ENCODE results near the gene PEX3. TPM values are rescaled to one million over a fixed set of nuclear protein-coding genes. Genes with fewer than 3 reads are reported as not detected.

Gene PEX3
- total and polyA plus RNA-seq, 2 of the 4 experiments (the other 2 are of a cell fraction): 13.3 to 13.7 TPM

GRCh38 chr6:143490244-143490643, 39.6 kb downstream of the PEX3 start:
- BruUV-seq (replicated peaks): no TSS peak

More at GRCh38 chr6:143490244-143490643, 39.6 kb downstream of the PEX3 start:
- Histone ChIP-seq H2AFZ (replicated peaks; ENCODE audit: low read length, poor library complexity) (no peak overlapping the region), H3K27ac (ENCODE audit: insufficient read depth, low read length) (no peak overlapping the region), H2BK20ac (ENCODE audit: low read depth, low read length) (no peak overlapping the region), H2AK9ac (replicated peaks; ENCODE audit: low read depth, low read length, poor library complexity) (no peak overlapping the region), H3K23ac (ENCODE audit: low read depth, low read length) (no peak overlapping the region), H3K4me2 (ENCODE audit: low read depth, low read length) (no peak overlapping the region), H4K91ac (ENCODE audit: insufficient read depth, low read depth, low read length) (no peak overlapping the region), H3K18ac (ENCODE audit: low read depth, low read length) (no peak overlapping the region), H4K5ac (ENCODE audit: low read depth, low read length) (no peak overlapping the region), H3K4me1 (ENCODE audit: control insufficient read depth, insufficient read depth, low read length) (no peaks in the 10 kb centered on the region), H2BK120ac (ENCODE audit: low read depth, low read length) (no peak overlapping the region), H4K20me1 (ENCODE audit: insufficient read depth, low read length) (no peaks in the 10 kb centered on the region), H3K14ac (replicated peaks; ENCODE audit: low read depth, low read length) (no peak overlapping the region), H2BK5ac (ENCODE audit: low read depth, low read length, poor library complexity, severe bottlenecking) (no peak overlapping the region), H3K56ac (ENCODE audit: extremely low read depth, insufficient read depth, low read length) (no peak overlapping the region), H3K4me3 (ENCODE audit: insufficient read depth, low read depth, low read length) (no peak overlapping the region), H2AK5ac (ENCODE audit: low read depth, low read length) (no peak overlapping the region), H3K9me1 (ENCODE audit: insufficient read depth, low read length) (no peaks in the 10 kb centered on the region; the same call in 1 of the 2 replicates), H3K4ac (ENCODE audit: low read depth, low read length) (no peak overlapping the region), H2BK15ac (ENCODE audit: low read depth, low read length) (no peak overlapping the region), H3K79me1 (ENCODE audit: low read depth in 1 of 2, low read length in 2 of 2) (no peaks in the 10 kb centered on the region; a peak in 2 of 4 replicates), H4K8ac (ENCODE audit: low read depth in 2 of 2, low read length in 2 of 2) (no peak overlapping the region), H3K9me3 (ENCODE audit: control insufficient read depth, insufficient read depth, low read length) (no peaks in the 10 kb centered on the region), H3K36me3 (ENCODE audit: control insufficient read depth, insufficient read depth, low read length) (peaks cover 11% of the 10 kb centered on the region), H3K9ac (ENCODE audit: low read depth, low read length) (no peak overlapping the region), H3K27me3 (ENCODE audit: control insufficient read depth, insufficient read depth, low read length) (no peaks in the 10 kb centered on the region)
- POLR2A ChIA-PET (ENCODE audit: unreplicated experiment): no interaction called here
- DNase-seq (no peak), ATAC-seq (ENCODE audit: low read depth) (no peak)
- in situ Hi-C loops (cut with MboI; ENCODE audit: low sequenced_read_pairs): no loop called here
- intact Hi-C loops (cut with micrococcal nuclease): no loop called here
- WGBS, 2 experiments (ENCODE audit: extremely low coverage in 2 of 2, insufficient read length in 1 of 2): no CpG with 5 or more reads among the region's 1 CpG
- CTCF ChIA-PET: interaction anchor here (0.6 kb wide), 1 partner anchor 401 kb away, joined by 3 read pairs; no protein-coding TSS in a partner anchor
- no peak for TF ChIP-seq FOS (IDR thresholded peaks at IDR 0.05; ENCODE audit: low read depth, low read length)
- no peak for TF ChIP-seq MAFK (IDR thresholded peaks at IDR 0.05; ENCODE audit: low read depth, low read length)
- no peak for TF ChIP-seq BHLHE40 (IDR thresholded peaks at IDR 0.05; ENCODE audit: low read depth, low read length)
- TF ChIP-seq ELK1 (IDR thresholded peaks at IDR 0.05; ENCODE audit: borderline replicate concordance, low read depth, low read length): no peak
- TF ChIP-seq RFX5 (IDR thresholded peaks at IDR 0.05; ENCODE audit: low read depth, low read length): no peak
- dilution Hi-C loops (cut with HindIII; ENCODE audit: low sequenced_read_pairs, unreplicated experiment): no loop called here
